IMR-90 (cell line): ENCODE data around the gene METTL22. TPM values are rescaled to one million over a fixed set of nuclear protein-coding genes. Genes with fewer than 3 reads are reported as not detected.

Source experiments
- ATAC-seq: fragments of 200-7000 bp; cut with Tn5 transposase; 2 replicates; pipeline ENCODE4 v1.9.1; 2020; ENCODE audit warnings: low read depth, mild to moderate bottlenecking, moderate library complexity
- BruUV-seq: library from RNA; stranded (reverse); fragments of 400-500 nt; replicated peaks from 2 replicates; lab custom pipeline; 2021; lab: Mats Ljungman, UMichigan
- CTCF ChIA-PET: fragments of 300-600 bp; formaldehyde crosslinking; extraction: SDS; loops from one replicate; lab custom pipeline; 2021; ENCODE audit warnings: antibody characterized with exemption; lab: Yijun Ruan, JAX
- POLR2A ChIA-PET: fragments of 300-600 bp; sonication (Branson Sonifier 250); formaldehyde crosslinking; loops from one replicate; lab custom pipeline; 2022; ENCODE audit warnings: antibody characterized with exemption; ENCODE audit not compliant: unreplicated experiment; lab: Charles Lee
- DNase-seq: peaks from one replicate; pipeline ENCODE4 v3.0.0; 2013
- H2AFZ ChIP-seq: replicated peaks from 2 replicates; pipeline ENCODE3; 2013; ENCODE audit warnings: low read length, mild to moderate bottlenecking; ENCODE audit not compliant: poor library complexity
- H2AK5ac ChIP-seq: 2 replicates; pipeline ENCODE4 v1.6.1; 2013; ENCODE audit warnings: low read depth, low read length, inconsistent platforms
- H2AK9ac ChIP-seq: replicated peaks from 2 replicates; pipeline ENCODE3; 2013; ENCODE audit warnings: mild to moderate bottlenecking, low read depth, low read length, moderate library complexity; ENCODE audit not compliant: poor library complexity
- H2BK120ac ChIP-seq: 2 replicates; pipeline ENCODE4 v1.6.1; 2013; ENCODE audit warnings: low read depth, low read length, inconsistent platforms
- H2BK15ac ChIP-seq: 3 replicates; pipeline ENCODE4 v1.6.1; 2013; ENCODE audit warnings: low read depth, low read length, inconsistent platforms
- H2BK20ac ChIP-seq: 2 replicates; pipeline ENCODE4 v1.6.1; 2013; ENCODE audit warnings: low read depth, mild to moderate bottlenecking, inconsistent platforms, low read length, moderate library complexity
- H2BK5ac ChIP-seq: 2 replicates; pipeline ENCODE4 v1.6.1; 2013; ENCODE audit warnings: mild to moderate bottlenecking, low read depth, low read length, inconsistent platforms; ENCODE audit not compliant: poor library complexity, severe bottlenecking
- H3K14ac ChIP-seq: replicated peaks from 2 replicates; pipeline ENCODE4 v1.6.1; 2013; ENCODE audit warnings: low read depth, low read length, inconsistent platforms
- H3K18ac ChIP-seq: 2 replicates; pipeline ENCODE4 v1.6.1; 2013; ENCODE audit warnings: low read depth, low read length, control low read depth
- H3K23ac ChIP-seq: 2 replicates; pipeline ENCODE4 v1.6.1; 2013; ENCODE audit warnings: low read depth, low read length, inconsistent platforms
- H3K27ac ChIP-seq: 2 replicates; pipeline ENCODE4 v1.5.1; 2013; ENCODE audit warnings: mild to moderate bottlenecking, control low read depth, low read length; ENCODE audit not compliant: insufficient read depth
- H3K27me3 ChIP-seq: 2 replicates; pipeline ENCODE4 v1.6.1; 2013; ENCODE audit warnings: low read length; ENCODE audit not compliant: control insufficient read depth, insufficient read depth
- H3K36me3 ChIP-seq: 2 replicates; pipeline ENCODE4 v1.6.1; 2013; ENCODE audit warnings: low read length, mixed read lengths; ENCODE audit not compliant: control insufficient read depth, insufficient read depth
- H3K4ac ChIP-seq: 2 replicates; pipeline ENCODE4 v1.6.1; 2013; ENCODE audit warnings: low read depth, low read length, inconsistent platforms
- H3K4me1 ChIP-seq: 2 replicates; pipeline ENCODE4 v1.6.1; 2013; ENCODE audit warnings: low read length, mixed read lengths; ENCODE audit not compliant: control insufficient read depth, insufficient read depth
- H3K4me2 ChIP-seq: 2 replicates; pipeline ENCODE4 v1.6.1; 2013; ENCODE audit warnings: low read depth, mild to moderate bottlenecking, control low read depth, low read length, moderate library complexity
- H3K4me3 ChIP-seq: 2 replicates; pipeline ENCODE4 v1.5.1; 2013; ENCODE audit warnings: low read depth, mild to moderate bottlenecking, control low read depth, low read length, moderate library complexity; ENCODE audit not compliant: insufficient read depth
- H3K56ac ChIP-seq: 2 replicates; pipeline ENCODE4 v1.6.1; 2013; ENCODE audit warnings: low read length, inconsistent platforms; ENCODE audit not compliant: insufficient read depth; ENCODE audit errors: extremely low read depth
- H3K79me1 ChIP-seq, 2 experiments: 2 replicates each; pipeline ENCODE4 v1.6.1; 2013; ENCODE audit warnings: low read length in 2 of 2, inconsistent platforms in 1 of 2, low read depth in 1 of 2
- H3K9ac ChIP-seq: 2 replicates; pipeline ENCODE4 v1.6.1; 2013; ENCODE audit warnings: low read depth, low read length, control low read depth
- H3K9me1 ChIP-seq: 2 replicates; pipeline ENCODE4 v1.6.1; 2013; ENCODE audit warnings: low read length, inconsistent platforms; ENCODE audit not compliant: insufficient read depth
- H3K9me3 ChIP-seq: 2 replicates; pipeline ENCODE4 v1.6.1; 2013; ENCODE audit warnings: low read length; ENCODE audit not compliant: control insufficient read depth, insufficient read depth
- H4K20me1 ChIP-seq: 2 replicates; pipeline ENCODE4 v1.6.1; 2013; ENCODE audit warnings: low read length, inconsistent platforms; ENCODE audit not compliant: insufficient read depth
- H4K5ac ChIP-seq: 2 replicates; pipeline ENCODE4 v1.6.1; 2013; ENCODE audit warnings: mild to moderate bottlenecking, low read depth, low read length, control low read depth
- H4K8ac ChIP-seq, 2 experiments: 2 replicates each; pipeline ENCODE4 v1.6.1; 2013; ENCODE audit warnings: low read depth in 2 of 2, low read length in 2 of 2, control low read depth in 1 of 2, inconsistent platforms in 1 of 2
- H4K91ac ChIP-seq: 2 replicates; pipeline ENCODE4 v1.6.1; 2013; ENCODE audit warnings: low read depth, low read length, inconsistent platforms; ENCODE audit not compliant: insufficient read depth
- BHLHE40 ChIP-seq: fragments of 150-350 bp; IDR thresholded peaks from 2 replicates; pipeline ENCODE4 v1.6.1; 2016; ENCODE audit warnings: mild to moderate bottlenecking, low read depth, low read length
- CEBPB ChIP-seq: IDR thresholded peaks from 2 replicates; pipeline ENCODE4 v1.6.1; 2012; ENCODE audit warnings: low read depth, low read length, improper control_type of control experiment
- CHD1 ChIP-seq: IDR thresholded peaks from 2 replicates; pipeline ENCODE4 v1.6.1; 2012; ENCODE audit warnings: low read depth, low read length, improper control_type of control experiment
- FOS ChIP-seq: fragments of 150-350 bp; IDR thresholded peaks from 2 replicates; pipeline ENCODE4 v1.6.1; 2016; ENCODE audit warnings: low read depth, low read length
- MAFK ChIP-seq: IDR thresholded peaks from 2 replicates; pipeline ENCODE4 v1.6.1; 2012; ENCODE audit warnings: low read depth, low read length, improper control_type of control experiment
- MAZ ChIP-seq: IDR thresholded peaks from 2 replicates; pipeline ENCODE4 v1.6.1; 2012; ENCODE audit warnings: low read depth, mild to moderate bottlenecking, low read length, improper control_type of control experiment, moderate library complexity, borderline replicate concordance
- MXI1 ChIP-seq: IDR thresholded peaks from 2 replicates; pipeline ENCODE4 v1.6.1; 2012; ENCODE audit warnings: low read depth, mild to moderate bottlenecking, low read length, moderate library complexity, borderline replicate concordance
- NFE2L2 ChIP-seq: fragments of 150-350 bp; IDR thresholded peaks from 2 replicates; pipeline ENCODE4 v1.6.1; 2016; ENCODE audit warnings: low read depth, mild to moderate bottlenecking, low read length
- POLR2A ChIP-seq: IDR thresholded peaks from 2 replicates; pipeline ENCODE4 v1.6.1; 2012; ENCODE audit warnings: mild to moderate bottlenecking, low read depth, low read length
- RAD21 ChIP-seq: IDR thresholded peaks from 2 replicates; pipeline ENCODE4 v1.6.1; 2012; ENCODE audit warnings: low read length, improper control_type of control experiment
- RCOR1 ChIP-seq: IDR thresholded peaks from 2 replicates; pipeline ENCODE4 v1.6.1; 2012; ENCODE audit warnings: mild to moderate bottlenecking, low read length, improper control_type of control experiment; ENCODE audit not compliant: insufficient replicate concordance
- RFX5 ChIP-seq: IDR thresholded peaks from 2 replicates; pipeline ENCODE4 v1.8.0; 2012; ENCODE audit warnings: low read depth, mild to moderate bottlenecking, low read length, moderate library complexity
- SMC3 ChIP-seq: fragments of 150-350 bp; IDR thresholded peaks from 2 replicates; pipeline ENCODE4 v1.6.1; 2016; ENCODE audit warnings: low read depth, mild to moderate bottlenecking, antibody characterized with exemption, low read length, moderate library complexity
- WGBS, 2 experiments: methylation state at CpG; one replicate each; pipeline versions ENCODE4 v1.1.5 to v1.1.7; 2013; ENCODE audit warnings: missing lambda C conversion rate in 2 of 2; ENCODE audit not compliant: insufficient read length in 1 of 2; ENCODE audit errors: extremely low coverage in 2 of 2; 5-methylcytosine and 5-hydroxymethylcytosine counted together
- dilution Hi-C: fragments of 300-500 bp; cut with HindIII; formaldehyde crosslinking; loops from one replicate; pipeline ENCODE4 v1.14.3; 2018; ENCODE audit warnings: low sequenced_read_pairs; ENCODE audit not compliant: unreplicated experiment
- in situ Hi-C: fragments of 300-500 bp; cut with MboI; formaldehyde crosslinking; loops from 3 replicates; pipeline ENCODE4 v1.14.3; 2019; ENCODE audit warnings: low sequenced_read_pairs, inconsistent platforms, mixed read lengths
- intact Hi-C: fragments of 100-400 bp; cut with micrococcal nuclease; formaldehyde crosslinking; loops from 2 replicates; pipeline ENCODE4 v1.10.0; 2022
- polyA plus RNA-seq, 3 experiments: library from polyadenylated mRNA; depleted of rRNA; stranded (reverse); fragments of >200 nt; gene quantifications; 2 replicates each; pipeline ENCODE4 v1.2.3, GENCODE V29; 2012; ENCODE audit warnings: low replicate concordance in 1 of 3
- total RNA-seq: library from RNA; depleted of rRNA; stranded (reverse); fragments of >200 nt; gene quantifications from 2 replicates; pipeline ENCODE4 v1.2.3, GENCODE V29; 2012
- TF ChIP-seq, protein P1 (sequence below): fragments of 150-350 bp; IDR thresholded peaks from 2 replicates; pipeline ENCODE4 v1.6.1; 2017; ENCODE audit warnings: mild to moderate bottlenecking, antibody characterized with exemption, low read length, low read depth
- TF ChIP-seq, protein P2 (sequence below): conservative IDR thresholded peaks from 2 replicates; pipeline ENCODE4 v1.5.1; 2012; ENCODE audit warnings: mild to moderate bottlenecking, low read depth, low read length, improper control_type of control experiment
- TF ChIP-seq, protein P3 (sequence below): fragments of 150-350 bp; IDR thresholded peaks from 2 replicates; pipeline ENCODE4 v1.6.1; 2016; ENCODE audit warnings: low read depth, mild to moderate bottlenecking, low read length, moderate library complexity, borderline replicate concordance

Gene METTL22
- total and polyA plus RNA-seq, 2 of the 4 experiments (the other 2 are of a cell fraction) = 27.2 to 51.2 TPM

DNA sequence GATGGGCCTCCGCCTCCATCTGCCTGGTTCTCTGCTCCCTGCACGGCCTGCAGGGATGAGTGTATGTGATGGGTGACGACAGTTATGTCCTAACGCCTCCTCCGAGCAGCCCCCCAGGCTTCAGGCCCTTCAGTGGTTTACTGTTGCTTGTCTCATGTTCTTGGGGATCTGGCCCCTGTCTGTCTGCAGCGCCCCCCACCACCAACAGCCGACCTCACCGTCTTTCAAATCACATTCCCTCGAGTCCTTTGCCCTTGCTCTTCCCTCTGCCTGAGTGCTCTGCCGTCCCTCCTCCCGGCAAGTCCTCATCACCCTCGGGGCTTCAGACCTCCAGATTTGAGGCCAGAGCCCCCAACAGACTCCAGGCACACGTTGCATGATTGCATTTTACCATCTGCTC is 18.2 kb downstream of the METTL22 start:
- peaks cover 72% of the 10 kb centered on the region for H3K36me3 ChIP-seq
- in situ Hi-C loops = no loop called here

More for the DNA sequence above, 18.2 kb downstream of the METTL22 start:
- H4K91ac ChIP-seq = no peak overlapping the region
- H3K4me2 ChIP-seq = no peak overlapping the region
- no peaks in the 10 kb centered on the region for H3K79me1 ChIP-seq
- no peak overlapping the region for H3K27ac ChIP-seq
- intact Hi-C loops = no loop called here
- H2AK9ac ChIP-seq = peak overlapping the region; percentile 47
- H3K18ac ChIP-seq = no peak overlapping the region
- H4K5ac ChIP-seq = no peak overlapping the region
- H3K9me1 ChIP-seq = no peaks in the 10 kb centered on the region
- no peaks in the 10 kb centered on the region for H3K4me1 ChIP-seq
- H2BK20ac ChIP-seq = no peak overlapping the region
- 90% methylated on average over 4 of the region's 13 CpGs; no CpG with 5 or more reads in 1 of the 2 experiments for WGBS, 2 experiments
- no peak overlapping the region for H4K8ac ChIP-seq
- CTCF ChIA-PET = interaction anchor here (1.4 kb wide), 1 partner anchor 12 kb away, joined by 3 read pairs; no protein-coding TSS in a partner anchor
- peaks cover 2% of the 10 kb centered on the region; the same call in 1 of the 2 replicates for H4K20me1 ChIP-seq
- H3K9ac ChIP-seq = no peak overlapping the region
- BruUV-seq = no TSS peak
- no peak overlapping the region for H3K4ac ChIP-seq
- no peak overlapping the region for H3K23ac ChIP-seq
- dilution Hi-C loops = no loop called here
- H2AFZ ChIP-seq = no peak overlapping the region
- H3K56ac ChIP-seq = no peak overlapping the region
- no peaks in the 10 kb centered on the region for H3K9me3 ChIP-seq
- no peak overlapping the region for H2AK5ac ChIP-seq
- H2BK120ac ChIP-seq = no peak overlapping the region
- ATAC-seq (no peak), DNase-seq (no peak)
- TF ChIP-seq NFE2L2 (no peak), FOS (no peak), MAFK (no peak), SMC3 (no peak), RAD21 (no peak), CEBPB (no peak), BHLHE40 (no peak), MAZ (no peak), RCOR1 (no peak), POLR2A (no peak), RFX5 (no peak), CHD1 (no peak), MXI1 (no peak)
- TF ChIP-seq, protein P1, sequence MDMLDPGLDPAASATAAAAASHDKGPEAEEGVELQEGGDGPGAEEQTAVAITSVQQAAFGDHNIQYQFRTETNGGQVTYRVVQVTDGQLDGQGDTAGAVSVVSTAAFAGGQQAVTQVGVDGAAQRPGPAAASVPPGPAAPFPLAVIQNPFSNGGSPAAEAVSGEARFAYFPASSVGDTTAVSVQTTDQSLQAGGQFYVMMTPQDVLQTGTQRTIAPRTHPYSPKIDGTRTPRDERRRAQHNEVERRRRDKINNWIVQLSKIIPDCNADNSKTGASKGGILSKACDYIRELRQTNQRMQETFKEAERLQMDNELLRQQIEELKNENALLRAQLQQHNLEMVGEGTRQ = no peak
- TF ChIP-seq, protein P2, sequence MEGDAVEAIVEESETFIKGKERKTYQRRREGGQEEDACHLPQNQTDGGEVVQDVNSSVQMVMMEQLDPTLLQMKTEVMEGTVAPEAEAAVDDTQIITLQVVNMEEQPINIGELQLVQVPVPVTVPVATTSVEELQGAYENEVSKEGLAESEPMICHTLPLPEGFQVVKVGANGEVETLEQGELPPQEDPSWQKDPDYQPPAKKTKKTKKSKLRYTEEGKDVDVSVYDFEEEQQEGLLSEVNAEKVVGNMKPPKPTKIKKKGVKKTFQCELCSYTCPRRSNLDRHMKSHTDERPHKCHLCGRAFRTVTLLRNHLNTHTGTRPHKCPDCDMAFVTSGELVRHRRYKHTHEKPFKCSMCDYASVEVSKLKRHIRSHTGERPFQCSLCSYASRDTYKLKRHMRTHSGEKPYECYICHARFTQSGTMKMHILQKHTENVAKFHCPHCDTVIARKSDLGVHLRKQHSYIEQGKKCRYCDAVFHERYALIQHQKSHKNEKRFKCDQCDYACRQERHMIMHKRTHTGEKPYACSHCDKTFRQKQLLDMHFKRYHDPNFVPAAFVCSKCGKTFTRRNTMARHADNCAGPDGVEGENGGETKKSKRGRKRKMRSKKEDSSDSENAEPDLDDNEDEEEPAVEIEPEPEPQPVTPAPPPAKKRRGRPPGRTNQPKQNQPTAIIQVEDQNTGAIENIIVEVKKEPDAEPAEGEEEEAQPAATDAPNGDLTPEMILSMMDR = no peak
- TF ChIP-seq, protein P3, sequence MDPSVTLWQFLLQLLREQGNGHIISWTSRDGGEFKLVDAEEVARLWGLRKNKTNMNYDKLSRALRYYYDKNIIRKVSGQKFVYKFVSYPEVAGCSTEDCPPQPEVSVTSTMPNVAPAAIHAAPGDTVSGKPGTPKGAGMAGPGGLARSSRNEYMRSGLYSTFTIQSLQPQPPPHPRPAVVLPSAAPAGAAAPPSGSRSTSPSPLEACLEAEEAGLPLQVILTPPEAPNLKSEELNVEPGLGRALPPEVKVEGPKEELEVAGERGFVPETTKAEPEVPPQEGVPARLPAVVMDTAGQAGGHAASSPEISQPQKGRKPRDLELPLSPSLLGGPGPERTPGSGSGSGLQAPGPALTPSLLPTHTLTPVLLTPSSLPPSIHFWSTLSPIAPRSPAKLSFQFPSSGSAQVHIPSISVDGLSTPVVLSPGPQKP = no peak
- POLR2A ChIA-PET = no interaction called here
- H3K27me3 ChIP-seq = no peaks in the 10 kb centered on the region
- H2BK5ac ChIP-seq = no peak overlapping the region
- no peak overlapping the region for H3K14ac ChIP-seq
- no peak overlapping the region for H3K4me3 ChIP-seq
- H2BK15ac ChIP-seq = no peak overlapping the region
